Activated gamma-delta T cell (primary cell): ENCODE results near the gene GPRIN2.
"Not testable (repeated sequence)": the region's sequence is repeated elsewhere in the genome, so short reads cannot be mapped to it uniquely, and the experiment has no call there.

Experiments
- DNase-seq: peaks from one replicate; lab custom pipeline; 2025; lab: John Stamatoyannopoulos, UW

GPRIN2 gene

GRCh38 chr10:46567151-46567550 is 10.7 kb upstream of the GPRIN2 start:
- not testable (repeated sequence) for DNase-seq

DNA sequence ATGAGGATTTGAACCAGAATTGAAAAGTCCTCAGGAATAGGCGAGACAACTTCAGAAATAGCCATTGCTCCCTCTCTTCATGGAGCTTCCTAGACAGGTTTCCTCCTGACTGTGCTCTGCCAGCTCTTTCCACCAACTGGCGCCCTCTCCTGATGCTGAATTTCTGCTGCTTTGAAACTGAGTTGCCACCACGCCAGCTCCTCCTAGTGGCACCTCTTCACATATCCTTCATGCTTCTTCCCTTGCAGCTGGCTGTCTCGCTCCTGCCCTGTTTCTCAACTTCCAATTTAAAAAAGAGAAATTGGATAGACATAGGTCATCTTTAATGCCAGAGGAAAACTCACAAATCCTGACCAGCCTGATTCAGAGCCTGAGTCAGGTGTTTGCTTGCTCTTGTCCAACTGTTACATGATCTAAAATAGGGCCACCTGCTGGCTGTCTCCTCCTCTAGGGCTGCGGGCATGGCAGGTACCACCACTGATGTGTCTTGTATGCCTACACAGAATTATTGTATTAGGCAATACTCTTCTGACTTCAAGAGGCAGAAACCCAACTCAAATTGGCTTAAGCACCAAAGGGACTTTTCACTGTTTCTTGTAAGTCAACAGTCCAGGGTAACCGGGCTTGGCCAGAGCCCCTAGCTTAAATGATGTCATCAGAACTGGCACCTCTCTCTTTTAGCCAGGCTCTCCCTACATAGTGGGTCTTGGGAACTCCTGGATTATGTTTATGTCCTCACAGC is 9.3 kb upstream of the GPRIN2 start:
- DNase-seq: not testable (repeated sequence)

- DNase-seq: no peak
Observed at GRCh38 chr10:46560952-46561351, 4.5 kb upstream of the GPRIN2 start.

DNA sequence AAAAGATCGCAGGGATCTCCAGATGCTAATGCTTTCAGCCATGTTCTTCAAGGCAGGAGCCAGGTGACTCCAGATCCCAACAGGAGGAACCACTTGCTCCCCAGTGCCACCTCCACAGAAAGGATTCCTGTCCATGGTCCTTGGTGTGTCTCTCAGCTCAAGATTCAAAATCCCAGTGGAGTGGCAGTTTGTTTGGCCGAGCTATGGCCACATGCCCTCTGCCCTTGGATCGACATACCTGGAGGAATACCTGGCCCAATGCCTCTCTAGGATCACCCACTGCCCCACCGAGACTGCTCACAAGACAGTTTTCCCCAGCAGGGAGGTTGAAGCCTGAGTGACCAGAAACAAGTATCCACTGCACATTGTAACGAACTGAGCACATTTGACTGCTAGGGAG is 3.9 kb upstream of the GPRIN2 start:
- no peak for DNase-seq

DNA sequence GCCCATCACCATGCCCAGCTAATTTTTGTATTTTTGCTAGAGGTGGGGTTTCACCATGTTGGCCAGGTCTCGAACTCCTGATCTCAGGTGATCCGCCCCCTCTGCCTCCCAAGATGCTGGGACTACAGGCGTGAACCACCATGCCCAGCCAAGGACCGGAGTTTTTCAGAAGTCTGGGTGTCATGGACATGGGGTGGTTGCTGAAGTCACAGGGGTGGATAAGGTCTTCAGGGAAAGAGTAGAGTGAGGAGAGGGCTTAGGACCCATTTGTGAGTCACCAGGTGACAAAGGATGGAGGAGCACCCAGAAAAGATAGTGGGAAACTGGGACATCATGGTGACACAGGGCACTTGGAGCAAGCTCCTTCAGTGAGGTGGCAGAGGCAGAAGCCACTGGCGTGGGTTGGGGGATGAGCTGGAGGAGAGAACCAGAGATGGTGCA is 2.8 kb upstream of the GPRIN2 start:
- no peak for DNase-seq

DNA sequence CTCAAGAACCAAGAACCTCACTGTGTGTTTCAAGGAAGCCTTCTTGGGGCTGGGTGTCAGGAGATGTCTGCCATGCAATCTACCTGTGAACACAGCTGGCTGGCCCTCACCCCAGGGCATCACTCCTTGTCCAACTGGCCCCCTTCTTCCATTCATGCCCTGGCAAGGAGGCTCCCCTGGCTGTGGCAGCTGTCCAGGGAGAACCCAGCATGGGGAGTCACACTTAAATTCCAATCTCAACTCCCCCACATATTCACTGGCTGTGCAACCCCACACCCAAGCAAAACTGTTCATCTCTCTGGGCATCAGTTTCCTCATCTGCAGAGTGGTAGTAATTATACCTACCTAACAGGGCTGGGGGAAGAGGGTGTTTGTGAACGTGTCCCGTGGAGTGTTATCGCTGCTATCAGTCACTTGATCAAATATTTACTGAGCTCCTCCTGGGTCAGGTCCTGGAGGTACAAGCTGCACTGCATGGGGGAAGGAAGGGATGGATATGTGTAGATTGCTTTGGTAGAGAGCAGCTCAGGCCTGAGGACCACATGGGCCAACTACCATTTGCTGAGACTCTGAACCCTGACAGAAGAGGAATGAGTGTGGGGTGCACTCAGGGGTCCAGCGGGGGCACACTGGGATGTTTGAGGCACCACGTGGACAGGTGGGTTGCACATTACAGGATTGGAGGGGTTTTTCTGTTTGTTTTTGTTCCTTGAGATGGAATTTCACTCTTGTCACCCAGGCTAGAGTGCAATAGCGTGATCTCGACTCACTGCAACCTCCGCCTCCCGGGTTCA is 2.1 kb upstream of the GPRIN2 start:
- DNase-seq: no peak

DNA sequence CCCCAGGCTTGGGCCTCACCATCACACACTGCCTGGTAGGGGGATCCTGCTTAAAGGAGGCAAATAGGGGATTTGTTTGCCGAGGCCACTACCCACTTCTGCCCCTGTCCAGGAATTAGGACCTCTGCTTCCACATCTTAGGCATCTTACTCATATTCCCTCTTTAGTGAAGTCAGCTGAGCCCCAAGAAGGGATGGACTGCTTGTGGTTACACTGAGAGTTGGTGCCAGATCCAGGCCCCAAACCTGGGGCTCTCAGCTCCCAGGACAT is 1.6 kb upstream of the GPRIN2 start:
- no peak for DNase-seq

GRCh38 chr10:46557319-46558121 is 1.1 kb upstream of the GPRIN2 start:
- no peak for DNase-seq

GRCh38 chr10:46555713-46556514 is 544 bp downstream of the GPRIN2 start:
- no peak for DNase-seq

DNA sequence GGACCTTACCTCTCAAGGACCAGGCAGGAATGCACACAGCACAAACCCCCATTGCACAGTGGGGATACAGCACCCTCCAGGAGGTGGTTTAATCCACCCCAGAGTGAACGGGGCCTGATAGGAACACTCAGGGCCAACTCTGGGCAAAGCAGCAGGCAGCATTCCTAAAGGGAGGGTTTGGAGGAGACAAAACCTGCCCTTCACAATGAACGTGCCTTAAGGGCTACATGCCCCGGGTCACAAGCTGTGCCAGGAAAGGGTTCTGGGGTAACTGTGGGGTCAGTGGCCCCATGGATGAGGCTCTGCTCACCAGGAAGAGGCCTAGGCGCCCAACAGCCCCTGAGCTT is 1.1 kb downstream of the GPRIN2 start:
- DNase-seq: no peak

DNA sequence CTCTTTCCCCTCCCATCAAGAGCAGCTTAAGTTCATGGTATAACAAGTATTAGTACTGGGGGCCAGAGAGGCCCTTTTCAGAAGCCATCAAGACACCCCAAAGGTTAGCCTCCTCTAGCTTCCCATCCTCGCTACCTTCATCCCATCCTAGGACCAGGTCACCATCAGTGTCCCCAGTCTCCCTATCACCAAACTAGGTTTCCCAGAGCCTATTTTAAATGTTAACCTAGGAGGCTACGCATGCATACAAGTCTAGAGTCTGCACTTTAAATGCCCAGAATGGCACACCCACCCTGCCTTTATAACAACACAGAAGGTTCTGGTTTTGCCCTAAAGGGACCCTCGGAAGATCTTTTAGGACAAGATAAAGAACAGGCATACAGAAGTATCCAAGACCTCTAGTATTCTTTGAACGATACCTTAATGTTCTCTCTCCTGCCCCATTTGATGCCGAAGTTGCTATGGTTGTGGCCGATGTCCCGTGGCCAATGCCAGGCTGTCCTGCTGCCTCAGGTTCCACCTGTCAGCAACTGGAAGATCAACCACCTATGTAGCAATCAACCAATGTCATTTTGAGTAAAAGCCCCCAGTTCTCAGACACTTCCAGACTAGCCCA is 2.2 kb downstream of the GPRIN2 start:
- DNase-seq: no peak

DNA sequence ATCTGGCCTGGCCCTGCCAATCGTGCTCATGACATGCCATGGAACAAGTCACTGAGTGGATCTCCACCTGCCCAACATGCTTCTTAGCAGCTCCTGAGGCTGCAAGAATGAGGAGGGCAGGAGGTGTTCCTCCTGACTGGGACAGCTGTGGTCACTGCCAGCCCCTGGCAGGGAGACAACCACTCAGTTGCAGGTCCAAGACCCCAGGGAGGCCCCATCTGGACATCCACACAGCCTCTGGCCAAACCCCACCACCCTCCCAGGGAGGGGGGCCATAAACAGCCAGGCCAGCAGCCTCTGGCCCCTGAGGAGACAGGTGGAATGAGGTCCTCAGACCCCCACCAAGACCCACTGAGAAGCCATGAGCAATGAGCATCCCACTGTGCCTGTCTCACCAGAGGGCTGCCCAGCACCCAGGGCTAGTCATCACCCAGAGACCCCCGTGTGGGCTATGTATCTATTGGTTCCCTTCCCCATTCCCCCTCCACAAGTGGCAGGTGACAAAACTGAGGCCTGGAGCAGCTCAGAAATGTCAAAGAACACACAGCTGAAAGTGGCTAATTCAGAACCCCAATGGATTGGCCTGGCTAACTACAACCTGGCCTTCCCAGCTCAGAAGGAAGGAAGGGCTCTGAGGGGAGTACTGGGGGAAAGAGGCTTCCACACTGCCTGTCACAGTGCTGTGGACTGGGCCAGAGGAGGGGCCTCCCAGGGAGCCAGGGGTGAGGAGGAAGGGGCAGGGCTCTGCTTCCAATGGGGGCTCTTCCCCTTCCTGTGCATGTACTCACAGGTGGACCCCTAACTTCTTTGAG is 3.0 kb downstream of the GPRIN2 start:
- DNase-seq: no peak

- no peak for DNase-seq
Observed at GRCh38 chr10:46552526-46553237, 3.8 kb downstream of the GPRIN2 start.

DNA sequence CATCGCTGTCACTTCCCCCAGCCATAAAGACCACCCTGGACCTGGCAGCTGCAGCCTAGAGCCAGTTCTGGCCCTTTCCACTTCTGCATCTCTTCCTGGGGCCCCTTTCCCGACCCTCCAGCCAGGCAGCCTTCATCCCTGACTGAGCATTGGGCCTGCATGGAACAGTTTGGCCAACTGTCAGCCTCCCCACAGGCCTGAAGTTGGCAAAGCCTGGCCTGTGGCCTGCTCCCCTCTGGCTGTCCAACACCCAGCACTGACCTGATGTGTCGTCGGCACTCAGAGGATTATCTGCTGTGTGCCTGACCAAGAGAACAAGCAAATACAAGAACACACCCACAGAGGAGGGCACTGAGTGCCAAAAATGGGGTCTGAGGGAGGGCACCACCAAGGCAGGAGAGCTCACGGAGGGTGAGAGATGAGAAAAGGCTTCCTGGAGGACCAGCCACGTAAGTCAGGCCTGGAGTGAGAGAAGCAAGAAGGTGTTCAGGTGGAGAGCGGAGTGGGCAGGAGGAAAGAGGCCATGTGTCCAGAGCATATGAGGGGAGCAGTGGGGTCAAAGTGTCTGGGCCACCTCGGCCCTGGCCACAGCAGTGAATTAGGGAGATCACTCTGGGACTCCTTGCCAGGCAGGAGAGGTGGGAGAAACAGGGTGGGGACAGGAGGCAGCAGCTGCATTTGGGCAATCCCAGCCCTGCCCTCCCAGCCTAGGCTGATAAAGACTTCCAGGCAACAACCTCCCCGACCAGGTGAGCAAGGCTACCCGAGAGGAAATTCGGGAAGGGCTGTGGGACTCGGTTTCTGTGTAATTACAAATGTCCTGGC is 4.5 kb downstream of the GPRIN2 start:
- DNase-seq: no peak

- no peak for DNase-seq
Observed at GRCh38 chr10:46550795-46551700, 5.4 kb downstream of the GPRIN2 start.

- DNase-seq: no peak
Observed at GRCh38 chr10:46550076-46550790, 6.2 kb downstream of the GPRIN2 start.
